Fibroblast of pulmonary artery (primary cell): ENCODE results near the gene KLHL42.
A peak's percentile ranks its signal among the peaks of the same experiment; 100 is the strongest.

Experiments used
- DNase-seq: peaks from one replicate; pipeline ENCODE4 v3.0.0-alpha.2; 2010; ENCODE audit warnings: low read depth
- H3K4me3 ChIP-seq: replicated peaks from 2 replicates; pipeline ENCODE4 v1.5.1; 2011; ENCODE audit warnings: low read depth, mild to moderate bottlenecking, control low read depth, low read length, moderate library complexity
- TF ChIP-seq, protein P1 (sequence below): IDR thresholded peaks from 2 replicates; pipeline ENCODE4 v1.5.1; 2011; ENCODE audit warnings: mild to moderate bottlenecking, control low read depth, low read length, inconsistent platforms; ENCODE audit errors: missing control alignments

The KLHL42 gene

DNA sequence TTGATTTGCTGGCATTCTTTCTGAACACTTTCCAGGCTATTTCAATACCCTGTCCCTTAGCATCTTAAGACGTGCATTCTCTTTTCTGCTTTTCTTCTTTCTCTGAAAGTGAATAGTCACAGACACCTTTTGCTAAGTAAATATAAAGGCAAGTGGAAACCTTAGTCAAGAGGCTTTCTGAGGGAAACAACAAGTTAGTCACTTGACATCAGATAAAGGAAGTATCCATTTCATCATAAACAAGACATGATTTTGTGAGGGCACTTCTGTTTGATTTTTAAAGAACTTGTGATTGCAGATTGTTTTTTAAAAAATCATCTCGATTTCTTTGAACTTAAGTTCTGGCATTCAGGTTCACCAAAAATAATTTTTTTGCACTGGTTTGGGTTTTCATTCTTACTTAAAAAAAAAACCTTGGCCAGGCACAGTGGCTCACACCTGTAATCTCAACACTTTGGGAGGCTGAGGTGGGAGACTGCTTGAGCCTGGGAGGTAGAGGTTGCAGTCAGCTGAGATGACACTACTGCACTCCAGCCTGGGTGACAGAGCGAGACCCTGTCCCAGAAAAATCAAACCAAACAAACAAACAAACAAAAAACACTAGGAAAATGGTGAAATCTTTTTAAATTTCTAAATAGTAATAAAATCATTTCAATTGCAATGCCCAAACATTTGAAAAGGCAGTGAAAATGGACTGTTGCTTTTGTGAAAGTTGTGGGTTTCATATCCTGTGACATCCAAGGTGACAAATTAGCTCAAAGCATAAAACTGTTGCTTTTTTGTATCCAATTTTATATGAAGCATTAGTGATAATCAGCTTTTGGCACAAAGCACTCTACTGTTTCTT lies 8.3 kb upstream of the KLHL42 start:
- no peak overlapping the region for H3K4me3 ChIP-seq
- TF ChIP-seq, protein P1, sequence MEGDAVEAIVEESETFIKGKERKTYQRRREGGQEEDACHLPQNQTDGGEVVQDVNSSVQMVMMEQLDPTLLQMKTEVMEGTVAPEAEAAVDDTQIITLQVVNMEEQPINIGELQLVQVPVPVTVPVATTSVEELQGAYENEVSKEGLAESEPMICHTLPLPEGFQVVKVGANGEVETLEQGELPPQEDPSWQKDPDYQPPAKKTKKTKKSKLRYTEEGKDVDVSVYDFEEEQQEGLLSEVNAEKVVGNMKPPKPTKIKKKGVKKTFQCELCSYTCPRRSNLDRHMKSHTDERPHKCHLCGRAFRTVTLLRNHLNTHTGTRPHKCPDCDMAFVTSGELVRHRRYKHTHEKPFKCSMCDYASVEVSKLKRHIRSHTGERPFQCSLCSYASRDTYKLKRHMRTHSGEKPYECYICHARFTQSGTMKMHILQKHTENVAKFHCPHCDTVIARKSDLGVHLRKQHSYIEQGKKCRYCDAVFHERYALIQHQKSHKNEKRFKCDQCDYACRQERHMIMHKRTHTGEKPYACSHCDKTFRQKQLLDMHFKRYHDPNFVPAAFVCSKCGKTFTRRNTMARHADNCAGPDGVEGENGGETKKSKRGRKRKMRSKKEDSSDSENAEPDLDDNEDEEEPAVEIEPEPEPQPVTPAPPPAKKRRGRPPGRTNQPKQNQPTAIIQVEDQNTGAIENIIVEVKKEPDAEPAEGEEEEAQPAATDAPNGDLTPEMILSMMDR, result no peak
- no peak for DNase-seq

DNA sequence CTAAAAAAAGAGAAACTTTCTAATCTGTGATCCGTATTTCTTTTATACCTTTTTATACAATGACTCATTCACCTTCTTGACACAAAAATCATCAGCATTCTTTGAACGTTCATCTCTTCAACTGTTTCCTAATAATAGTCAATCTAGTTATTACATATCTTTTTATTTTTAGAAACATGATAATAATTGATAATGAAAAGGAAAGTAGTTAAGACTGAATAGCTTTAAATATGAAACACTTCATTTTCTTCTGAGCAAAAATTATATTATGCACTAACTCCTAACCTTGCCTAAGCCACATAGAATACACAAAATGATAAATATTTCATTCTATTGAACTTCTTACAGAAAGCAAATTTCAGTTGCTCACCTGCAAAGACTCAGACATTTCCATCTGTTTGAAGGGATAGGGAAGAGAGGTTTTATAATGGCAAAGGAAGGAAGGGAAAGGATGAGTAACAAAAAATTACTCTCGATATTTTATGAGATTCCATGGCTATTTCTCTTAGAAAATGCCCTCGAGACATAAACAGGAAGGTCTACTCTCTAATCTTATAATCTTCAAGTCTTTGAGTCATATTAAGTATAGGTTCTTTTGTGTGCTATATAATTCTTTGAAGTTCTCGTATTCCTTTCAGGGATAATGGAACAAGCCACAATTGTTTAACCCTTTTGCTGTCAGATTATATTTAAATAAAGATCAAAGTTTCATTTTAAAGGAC lies 7.5 kb upstream of the KLHL42 start:
- no peak overlapping the region for H3K4me3 ChIP-seq
- TF ChIP-seq, protein P1, result no peak
- DNase-seq, result no peak

DNA sequence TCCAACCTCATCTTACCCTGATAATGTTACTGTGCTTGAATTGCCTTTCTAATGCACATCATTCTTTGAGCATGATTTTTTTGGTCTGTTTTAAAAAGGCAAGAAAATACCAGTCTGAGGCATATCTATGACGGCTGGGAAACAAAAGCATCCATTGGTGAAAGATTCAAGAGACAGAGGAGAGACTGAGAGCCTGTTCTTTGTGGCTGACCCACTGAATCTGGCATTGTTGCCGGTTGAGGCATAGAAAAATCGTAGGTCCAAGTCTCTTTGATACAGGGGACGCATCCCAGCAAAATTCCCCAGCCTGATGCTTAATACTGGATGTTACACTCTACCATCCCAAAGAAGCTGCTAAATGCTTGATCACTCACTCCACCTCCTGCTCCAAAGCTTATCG lies 2.9 kb upstream of the KLHL42 start:
- DNase-seq, result no peak
- TF ChIP-seq, protein P1, result no peak
- no peak overlapping the region for H3K4me3 ChIP-seq

DNA sequence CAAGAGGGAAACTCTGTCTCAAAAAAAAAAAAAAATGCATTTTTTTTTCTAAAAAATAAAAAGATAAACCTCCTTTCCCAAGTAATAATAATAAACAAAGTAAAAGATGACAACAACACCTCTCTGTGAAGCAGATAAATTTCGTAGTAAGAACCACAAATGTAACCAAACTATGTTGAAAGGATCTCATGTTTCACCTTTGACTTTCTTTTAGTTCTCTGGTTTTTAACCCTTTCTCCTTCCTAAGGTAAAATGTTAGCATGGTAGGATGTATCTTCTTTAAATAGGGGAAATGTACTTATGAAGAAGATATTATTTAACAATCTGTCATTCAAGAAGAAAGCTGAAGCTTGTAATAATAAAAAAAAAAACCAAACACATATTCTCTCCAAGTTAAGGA lies 1.8 kb upstream of the KLHL42 start:
- TF ChIP-seq, protein P1, result no peak

DNA sequence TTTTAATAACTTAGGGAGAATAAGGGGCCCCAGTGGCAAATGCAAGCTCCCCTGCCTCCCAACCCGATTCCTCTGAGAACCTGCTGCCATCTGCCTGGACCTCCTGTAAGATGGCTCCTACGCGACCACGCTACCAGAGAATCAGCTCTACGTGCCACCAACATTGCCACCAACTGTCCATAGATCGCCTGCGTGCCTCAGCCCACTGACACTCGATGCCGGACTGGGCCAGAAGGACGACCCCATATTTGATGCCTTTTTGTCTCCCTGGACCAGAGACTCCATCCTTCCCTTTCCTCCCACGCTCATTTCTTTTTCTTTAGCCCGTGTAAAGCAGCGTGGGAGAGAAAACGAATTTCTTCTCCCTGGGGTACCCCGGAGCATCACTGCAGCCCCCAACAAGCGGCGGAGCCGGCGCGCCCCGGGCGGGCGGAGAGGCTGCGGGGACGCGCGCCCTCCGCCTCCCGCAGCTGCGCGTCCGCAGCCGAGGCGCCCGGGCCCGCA lies 565 bp upstream of the KLHL42 start:
- DNase-seq, result peak; percentile 10
- TF ChIP-seq, protein P1, result no peak
- H3K4me3 ChIP-seq, result peak overlapping the region; percentile 76

More for the DNA sequence above, 1.8 kb upstream of the KLHL42 start:
- no peak overlapping the region for H3K4me3 ChIP-seq
- no peak for DNase-seq

DNA sequence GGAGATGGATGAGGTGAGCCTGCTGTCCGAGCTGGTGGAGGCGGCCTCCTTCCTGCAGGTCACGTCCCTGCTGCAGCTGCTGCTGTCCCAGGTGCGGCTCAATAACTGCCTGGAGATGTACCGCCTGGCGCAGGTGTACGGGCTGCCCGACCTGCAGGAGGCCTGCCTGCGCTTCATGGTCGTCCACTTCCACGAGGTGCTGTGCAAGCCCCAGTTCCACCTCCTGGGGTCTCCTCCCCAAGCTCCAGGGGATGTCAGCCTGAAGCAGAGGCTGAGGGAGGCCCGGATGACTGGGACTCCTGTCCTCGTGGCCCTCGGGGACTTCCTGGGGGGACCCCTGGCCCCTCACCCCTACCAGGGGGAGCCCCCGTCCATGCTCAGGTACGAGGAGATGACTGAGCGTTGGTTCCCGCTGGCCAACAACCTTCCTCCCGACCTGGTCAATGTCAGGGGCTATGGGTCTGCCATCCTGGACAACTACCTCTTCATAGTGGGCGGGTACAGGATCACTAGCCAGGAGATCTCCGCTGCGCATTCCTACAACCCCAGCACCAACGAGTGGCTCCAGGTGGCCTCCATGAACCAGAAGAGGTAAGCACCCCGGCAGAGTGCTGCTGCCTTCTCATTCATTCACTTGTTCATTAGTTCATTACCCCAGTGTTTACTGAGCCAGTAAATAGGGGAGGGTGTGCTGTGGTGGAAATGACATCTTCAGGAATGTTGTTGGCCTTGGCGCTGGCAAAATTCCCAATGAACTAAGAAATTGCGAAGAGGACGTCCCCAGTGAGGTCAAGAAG lies 777 bp downstream of the KLHL42 start:
- DNase-seq, result peak; percentile 79
- TF ChIP-seq, protein P1, result no peak
- H3K4me3 ChIP-seq, result peak overlapping the region; percentile 76
